Right lobe of liver (tissue), 6 donors: ENCODE measurements around the gene ADGRB3. TPM values are rescaled to one million over a fixed set of nuclear protein-coding genes. Genes with fewer than 3 reads are reported as not detected.

Experiments
- ATAC-seq, 4 donors: fragments of 200-7000 bp; cut with Tn5 transposase; one replicate each; pipeline ENCODE4 v1.9.1; 2020; ENCODE audit warnings: mild to moderate bottlenecking in 4 of 4, moderate library complexity in 4 of 4
- DNase-seq, 3 donors: peaks; one replicate each; pipeline ENCODE4 v3.0.0-alpha.2; 2020
- H3K27ac ChIP-seq, 3 donors: fragments of 200-600 bp; one replicate each; pipeline ENCODE4 v1.8.0; 2022
- H3K27me3 ChIP-seq, 2 donors: fragments of 200-600 bp; one replicate each; pipeline ENCODE4 v1.8.0; 2022
- H3K36me3 ChIP-seq, 4 donors: fragments of 200-600 bp; sonication (generic) in 1 of 4; one replicate each; pipeline versions ENCODE4 v1.5.1 to v1.8.0; 2017 to 2022; ENCODE audit warnings: control low read depth in 1 of 4
- H3K4me1 ChIP-seq, 4 donors: fragments of 200-600 bp; sonication (generic) in 1 of 4; one replicate each; pipeline versions ENCODE4 v1.5.1 to v1.8.0; 2017 to 2022; ENCODE audit warnings: control low read depth in 1 of 4
- H3K4me3 ChIP-seq, 3 donors: fragments of 200-600 bp; one replicate each; pipeline ENCODE4 v1.8.0; 2022
- H3K9me3 ChIP-seq, 4 donors: fragments of 200-600 bp; sonication (generic) in 1 of 4; one replicate each; pipeline versions ENCODE4 v1.5.1 to v1.8.0; 2017 to 2022; ENCODE audit warnings: control low read depth in 1 of 4
- CTCF ChIP-seq, 4 donors: fragments of 200-600 bp in 3 of 4; fragments of 450-650 bp in 1 of 4; IDR thresholded peaks; one replicate each; pipeline versions ENCODE4 v1.5.1 to v1.8.0; 2016 to 2022; ENCODE audit warnings: antibody characterized with exemption in 4 of 4, mild to moderate bottlenecking in 2 of 4
- POLR2A ChIP-seq: fragments of 450-650 bp; IDR thresholded peaks from one replicate; pipeline ENCODE4 v1.6.1; 2017; ENCODE audit warnings: antibody characterized with exemption, mild to moderate bottlenecking
- WGBS: methylation state at CpG from one replicate; pipeline ENCODE4 v1.1.6; 2018; ENCODE audit warnings: low coverage, low lambda C conversion rate; ENCODE audit not compliant: insufficient coverage; ENCODE audit errors: missing lambda C conversion rate; 5-methylcytosine and 5-hydroxymethylcytosine counted together
- intact Hi-C, 2 donors: fragments of 100-400 bp; cut with DNase I; formaldehyde crosslinking; loops; one replicate each; pipeline versions ENCODE4 v1.11.2 to v1.14.1; 2022
- total RNA-seq, 6 experiments: library from RNA; depleted of rRNA in 2 of 6; stranded (reverse); fragments of >200 nt in 2 of 6; fragmentation: NEBNext Ultra II Directional in 3 of 6; extraction: Animal tissue kit (Norgen Biotek cat#: 25700) in 3 of 6; gene quantifications; one replicate each; pipeline versions ENCODE4 v1.1.0 to v1.2.4, GENCODE V29; 2016 to 2023
- donor health status: DM: no; HTN: yes; CAD: no.
- donor health status: DM: no; HTN: no; CAD: no.
- donor health status: DM: no; HTN: no; CAD: no.
- donor health status: DM: no; HTN: yes; CAD: no.
- donor health status: DM: no; HTN: yes; CAD: no.

ADGRB3 gene
- total RNA-seq, 6 experiments from 2014 or later = 0.18 to 0.42 (median 0.24) TPM

- 48% methylated on average over 3 of the region's 3 CpGs for WGBS
Measured at GRCh38 chr6:69383627-69384026, 748.5 kb downstream of the ADGRB3 start.

DNA sequence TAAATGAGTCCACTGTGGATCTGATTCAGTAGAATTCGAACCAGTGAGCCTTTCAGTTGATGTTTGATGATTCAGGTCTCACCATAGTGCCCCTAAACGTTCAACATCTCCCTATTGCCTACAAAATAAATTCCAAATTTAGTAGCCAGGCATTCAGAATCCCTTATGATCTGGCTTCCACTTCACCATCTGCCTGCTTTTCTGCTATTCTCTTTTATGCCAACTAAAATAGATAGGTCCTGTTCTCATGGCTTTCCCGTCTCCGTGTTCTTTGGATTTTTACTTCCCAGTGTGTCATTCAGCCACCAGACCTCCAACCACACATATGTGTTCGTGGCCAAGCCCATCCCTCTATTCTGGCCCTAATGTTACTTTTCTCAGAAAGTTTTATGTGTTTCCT lies 751.3 kb downstream of the ADGRB3 start:
- DNase-seq = no peak
- intact Hi-C loops = no loop called here
- 13% methylated on average over 5 of the region's 5 CpGs for WGBS
- H3K4me3 ChIP-seq = no peak overlapping the region
- no peak for ATAC-seq
- H3K27ac ChIP-seq = no peak overlapping the region
- H3K36me3 ChIP-seq = no peaks in the 10 kb centered on the region
- no peaks in the 10 kb centered on the region for H3K4me1 ChIP-seq
- no peak for TF ChIP-seq CTCF (IDR thresholded peaks at IDR 0.05)
- no peak for TF ChIP-seq POLR2A
- H3K27me3 ChIP-seq = no peaks in the 10 kb centered on the region
- H3K9me3 ChIP-seq = no peaks in the 10 kb centered on the region

More at GRCh38 chr6:69383627-69384026, 748.5 kb downstream of the ADGRB3 start:
- no peak for DNase-seq
- no peaks in the 10 kb centered on the region for H3K4me1 ChIP-seq
- no peaks in the 10 kb centered on the region for H3K9me3 ChIP-seq
- intact Hi-C loops = no loop called here
- no peak overlapping the region for H3K27ac ChIP-seq
- H3K4me3 ChIP-seq = no peak overlapping the region
- H3K27me3 ChIP-seq = no peaks in the 10 kb centered on the region
- no peak for ATAC-seq
- no peak for TF ChIP-seq CTCF (IDR thresholded peaks at IDR 0.05)
- no peak for TF ChIP-seq POLR2A
- no peaks in the 10 kb centered on the region for H3K36me3 ChIP-seq

DNA sequence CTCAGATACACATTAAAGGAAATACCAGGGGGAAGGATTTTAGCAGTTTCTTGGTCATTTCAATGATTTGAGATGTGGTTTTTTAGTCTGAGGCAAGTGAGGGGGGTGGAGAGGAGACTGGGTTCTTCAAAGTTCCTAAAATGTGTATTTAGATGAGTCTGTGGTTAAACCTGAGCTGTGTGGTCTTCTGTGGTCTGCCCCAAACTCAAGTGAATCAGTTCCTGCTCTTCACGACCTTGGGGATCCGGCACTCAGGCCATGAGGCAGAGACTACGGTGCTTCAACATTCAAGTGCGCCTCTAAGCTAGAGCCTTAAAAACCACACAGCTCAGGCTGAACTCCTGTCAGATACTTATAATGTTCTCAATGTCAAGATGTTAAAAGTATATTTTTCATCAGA lies 755.0 kb downstream of the ADGRB3 start:
- 42% methylated on average over 4 of the region's 4 CpGs for WGBS
- no peak overlapping the region for H3K27ac ChIP-seq
- intact Hi-C loops = no loop called here
- H3K9me3 ChIP-seq = no peaks in the 10 kb centered on the region
- ATAC-seq (no peak), DNase-seq (no peak)
- no peaks in the 10 kb centered on the region for H3K4me1 ChIP-seq
- H3K4me3 ChIP-seq = no peak overlapping the region
- no peaks in the 10 kb centered on the region for H3K36me3 ChIP-seq
- TF ChIP-seq CTCF (IDR thresholded peaks at IDR 0.05) (no peak), POLR2A (no peak)
- no peaks in the 10 kb centered on the region for H3K27me3 ChIP-seq

- Histone ChIP-seq H3K36me3 (no peaks in the 10 kb centered on the region), H3K9me3 (no peaks in the 10 kb centered on the region), H3K27me3 (no peaks in the 10 kb centered on the region), H3K4me3 (no peak overlapping the region), H3K4me1 (no peaks in the 10 kb centered on the region), H3K27ac (no peak overlapping the region)
- no peak for TF ChIP-seq POLR2A
- no peak for TF ChIP-seq CTCF (IDR thresholded peaks at IDR 0.05)
- no peak for ATAC-seq
- intact Hi-C loops = no loop called here
- no peak for DNase-seq
- WGBS = 44% methylated on average over 6 of the region's 6 CpGs
Measured at GRCh38 chr6:69391106-69391505, 756.0 kb downstream of the ADGRB3 start.

GRCh38 chr6:69392745-69393144 lies 757.7 kb downstream of the ADGRB3 start:
- Histone ChIP-seq H3K4me1 (no peaks in the 10 kb centered on the region), H3K27ac (no peak overlapping the region), H3K9me3 (no peaks in the 10 kb centered on the region), H3K27me3 (no peaks in the 10 kb centered on the region), H3K36me3 (no peaks in the 10 kb centered on the region), H3K4me3 (no peak overlapping the region)
- no peak for TF ChIP-seq CTCF (IDR thresholded peaks at IDR 0.05)
- TF ChIP-seq POLR2A = no peak
- ATAC-seq (no peak), DNase-seq (no peak)
- WGBS = 50% methylated on average over 6 of the region's 7 CpGs
- intact Hi-C loops = no loop called here
